GM06990 (cell line): ENCODE measurements around the gene RALGPS1.
"Not testable (repeated sequence)": the region's sequence is repeated elsewhere in the genome, so short reads cannot be mapped to it uniquely, and the experiment has no call there.

Experiments used
- DNase-seq: peaks from one replicate; pipeline ENCODE4 v3.0.0-alpha.2; 2011; ENCODE audit not compliant: insufficient read length; ENCODE audit errors: extremely low read depth
- H3K27me3 ChIP-seq: replicated peaks from 2 replicates; pipeline ENCODE4 v1.6.0; 2011; ENCODE audit warnings: low read length; ENCODE audit not compliant: control insufficient read depth, insufficient read depth
- H3K36me3 ChIP-seq: 2 replicates; pipeline ENCODE4 v1.5.1; 2011; ENCODE audit warnings: low read length; ENCODE audit not compliant: control insufficient read depth, insufficient read depth
- H3K4me3 ChIP-seq: replicated peaks from 2 replicates; pipeline ENCODE4 v1.5.1; 2011; ENCODE audit warnings: low read depth, mild to moderate bottlenecking, control low read depth, low read length
- CTCF ChIP-seq: IDR thresholded peaks from 2 replicates; pipeline ENCODE4 v1.5.1; 2011; ENCODE audit warnings: low read length, control low read depth, mild to moderate bottlenecking, inconsistent platforms; ENCODE audit not compliant: insufficient read depth, poor library complexity, severe bottlenecking

RALGPS1 gene

GRCh38 chr9:127014216-127014909, 99.8 kb downstream of the RALGPS1 start:
- no peaks in the 10 kb centered on the region for H3K36me3 ChIP-seq
- no peak for TF ChIP-seq CTCF
- H3K27me3 ChIP-seq: no peaks in the 10 kb centered on the region
- DNase-seq: no peak
- H3K4me3 ChIP-seq: no peak overlapping the region

GRCh38 chr9:127014910-127015540, 100.4 kb downstream of the RALGPS1 start:
- DNase-seq: no peak
- no peak overlapping the region for H3K4me3 ChIP-seq
- H3K27me3 ChIP-seq: no peaks in the 10 kb centered on the region
- H3K36me3 ChIP-seq: no peaks in the 10 kb centered on the region
- no peak for TF ChIP-seq CTCF

- H3K27me3 ChIP-seq: no peaks in the 10 kb centered on the region
These were observed 101.4 kb downstream of the RALGPS1 start for GRCh38 chr9:127015921-127016512.

GRCh38 chr9:127017979-127018378, 103.4 kb downstream of the RALGPS1 start:
- not testable (repeated sequence) for H3K4me3 ChIP-seq, DNase-seq, H3K27me3 ChIP-seq, H3K36me3 ChIP-seq

More at GRCh38 chr9:127015921-127016512, 101.4 kb downstream of the RALGPS1 start:
- H3K4me3 ChIP-seq: no peak overlapping the region
- no peaks in the 10 kb centered on the region for H3K36me3 ChIP-seq
- DNase-seq: no peak
- no peak for TF ChIP-seq CTCF

GRCh38 chr9:127018935-127019334, 104.4 kb downstream of the RALGPS1 start:
- DNase-seq: no peak

More at GRCh38 chr9:127018935-127019334, 104.4 kb downstream of the RALGPS1 start:
- Histone ChIP-seq H3K27me3 (no peaks in the 10 kb centered on the region), H3K36me3 (no peaks in the 10 kb centered on the region; the same call in 1 of the 2 replicates), H3K4me3 (no peak overlapping the region)
- TF ChIP-seq CTCF: no peak
